Thoracic aorta (tissue), 2 donors: ENCODE measurements around the gene TOP1. TPM values are rescaled to one million over a fixed set of nuclear protein-coding genes. Genes with fewer than 3 reads are reported as not detected.

ENCODE experiments used
- ATAC-seq: fragments of 150-250 bp; one replicate; pipeline ENCODE4 v1.8.0; 2017; ENCODE audit warnings: low read depth; ENCODE audit not compliant: insufficient number of reproducible peaks, low FRiP score
- DNase-seq: peaks from one replicate; pipeline ENCODE4 v3.0.0-alpha.2; 2020; ENCODE audit warnings: low spot score
- H3K27ac ChIP-seq, 2 donors: fragments of 200-600 bp; sonication (generic); 1 replicate in 1 of 2; 2 replicates in 1 of 2; pipeline ENCODE4 v1.5.1; 2016; ENCODE audit warnings: mild to moderate bottlenecking in 2 of 2, moderate library complexity in 2 of 2
- H3K27me3 ChIP-seq: fragments of 200-600 bp; sonication (generic); replicated peaks from 2 replicates; pipeline ENCODE4 v1.6.0; 2016; ENCODE audit warnings: mild to moderate bottlenecking; ENCODE audit not compliant: insufficient read depth
- H3K36me3 ChIP-seq: fragments of 200-600 bp; sonication (generic); one replicate; pipeline ENCODE4 v1.5.1; 2016
- H3K4me1 ChIP-seq, 2 donors: fragments of 200-600 bp; sonication (generic); 1 replicate in 1 of 2; 2 replicates in 1 of 2; pipeline versions ENCODE4 v1.5.1 to v1.6.0; 2016; ENCODE audit warnings: low read depth in 2 of 2, mild to moderate bottlenecking in 1 of 2; ENCODE audit not compliant: control insufficient read depth in 1 of 2
- H3K4me3 ChIP-seq: fragments of 200-600 bp; sonication (generic); 2 replicates; pipeline ENCODE4 v1.5.1; 2016; ENCODE audit warnings: mild to moderate bottlenecking
- H3K9me3 ChIP-seq: fragments of 200-600 bp; sonication (generic); 2 replicates; pipeline ENCODE4 v1.5.1; 2016
- CTCF ChIP-seq: fragments of 200-600 bp; sonication (generic); IDR thresholded peaks from one replicate; pipeline ENCODE4 v1.5.1; 2019; ENCODE audit warnings: antibody characterized with exemption
- total RNA-seq, 2 donors: library from RNA; depleted of rRNA; stranded (reverse); fragments of >200 nt; gene quantifications; one replicate each; pipeline versions ENCODE4 v1.1.0 to v1.2.3, GENCODE V29; 2016

The TOP1 gene
- total RNA-seq, 2 donors from 2014 or later: 17.3 to 35.4 TPM

GRCh38 chr20:41058674-41059635, 30.3 kb downstream of the TOP1 start:
- Histone ChIP-seq H3K4me3 (no peak overlapping the region), H3K27ac (no peak overlapping the region), H3K27me3 (no peaks in the 10 kb centered on the region), H3K9me3 (no peaks in the 10 kb centered on the region), H3K4me1 (peaks cover 19 to 48% of the 10 kb centered on the region in 2 donors), H3K36me3 (no peaks in the 10 kb centered on the region)
- no peak for TF ChIP-seq CTCF
- DNase-seq: no peak
- ATAC-seq: no peak

GRCh38 chr20:41061155-41061554, 32.5 kb downstream of the TOP1 start:
- Histone ChIP-seq H3K9me3 (no peaks in the 10 kb centered on the region), H3K4me1 (peaks cover 16 to 39% of the 10 kb centered on the region in 2 donors), H3K36me3 (no peaks in the 10 kb centered on the region), H3K27ac (no peak overlapping the region), H3K27me3 (no peaks in the 10 kb centered on the region), H3K4me3 (no peak overlapping the region)
- no peak for TF ChIP-seq CTCF
- ATAC-seq (no peak), DNase-seq (no peak)

GRCh38 chr20:41063442-41063841, 34.8 kb downstream of the TOP1 start:
- Histone ChIP-seq H3K4me1 (peaks cover 9 to 41% of the 10 kb centered on the region in 2 donors), H3K36me3 (no peaks in the 10 kb centered on the region), H3K27me3 (no peaks in the 10 kb centered on the region), H3K9me3 (no peaks in the 10 kb centered on the region), H3K4me3 (no peak overlapping the region), H3K27ac (no peak overlapping the region)
- no peak for DNase-seq
- no peak for ATAC-seq
- TF ChIP-seq CTCF: no peak

GRCh38 chr20:41064377-41064776, 35.8 kb downstream of the TOP1 start:
- peaks cover 9 to 44% of the 10 kb centered on the region in 2 donors for H3K4me1 ChIP-seq
- H3K27me3 ChIP-seq: no peaks in the 10 kb centered on the region
- no peak overlapping the region for H3K27ac ChIP-seq
- TF ChIP-seq CTCF: no peak
- ATAC-seq: no peak
- H3K9me3 ChIP-seq: no peaks in the 10 kb centered on the region
- no peak for DNase-seq
- H3K4me3 ChIP-seq: no peak overlapping the region
- H3K36me3 ChIP-seq: no peaks in the 10 kb centered on the region

- Histone ChIP-seq H3K36me3 (no peaks in the 10 kb centered on the region), H3K9me3 (no peaks in the 10 kb centered on the region), H3K27me3 (no peaks in the 10 kb centered on the region), H3K4me3 (no peak overlapping the region), H3K27ac (no peak overlapping the region), H3K4me1 (peaks cover 9 to 51% of the 10 kb centered on the region in 2 donors)
- DNase-seq (no peak), ATAC-seq (no peak)
- TF ChIP-seq CTCF: no peak
Observed at GRCh38 chr20:41065716-41066115, 37.1 kb downstream of the TOP1 start.
